SHP77 (cell line): Measurements from ENCODE around the gene MPRIP.

ENCODE experiments used
- DNase-seq, 2 experiments: peaks; one replicate each; lab custom pipeline; 2025; lab: John Stamatoyannopoulos, UW

Gene MPRIP

DNA sequence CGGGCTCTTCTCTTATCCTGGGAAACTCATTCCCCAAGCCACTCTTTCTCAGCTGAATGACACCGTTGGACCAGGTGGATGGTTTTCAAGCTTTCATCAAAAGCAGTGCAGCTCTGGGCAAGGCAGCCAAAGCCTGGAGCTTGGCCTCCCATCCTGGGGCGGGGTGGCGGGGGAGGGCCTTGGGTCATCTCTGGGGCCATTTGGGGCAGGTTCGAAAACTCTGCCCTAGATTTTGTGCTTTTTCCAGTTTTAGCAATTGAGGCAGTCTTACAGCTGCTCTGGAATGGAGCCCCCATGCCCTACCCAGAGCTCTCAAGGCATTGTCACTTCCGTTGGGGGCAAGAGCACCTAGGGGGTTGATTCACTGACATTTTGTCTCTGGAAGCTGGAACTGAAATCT is 9.1 kb downstream of the MPRIP start:
- DNase-seq = no peak

- DNase-seq = no peak
Observed at GRCh38 chr17:17051791-17052461, 9.7 kb downstream of the MPRIP start.

DNA sequence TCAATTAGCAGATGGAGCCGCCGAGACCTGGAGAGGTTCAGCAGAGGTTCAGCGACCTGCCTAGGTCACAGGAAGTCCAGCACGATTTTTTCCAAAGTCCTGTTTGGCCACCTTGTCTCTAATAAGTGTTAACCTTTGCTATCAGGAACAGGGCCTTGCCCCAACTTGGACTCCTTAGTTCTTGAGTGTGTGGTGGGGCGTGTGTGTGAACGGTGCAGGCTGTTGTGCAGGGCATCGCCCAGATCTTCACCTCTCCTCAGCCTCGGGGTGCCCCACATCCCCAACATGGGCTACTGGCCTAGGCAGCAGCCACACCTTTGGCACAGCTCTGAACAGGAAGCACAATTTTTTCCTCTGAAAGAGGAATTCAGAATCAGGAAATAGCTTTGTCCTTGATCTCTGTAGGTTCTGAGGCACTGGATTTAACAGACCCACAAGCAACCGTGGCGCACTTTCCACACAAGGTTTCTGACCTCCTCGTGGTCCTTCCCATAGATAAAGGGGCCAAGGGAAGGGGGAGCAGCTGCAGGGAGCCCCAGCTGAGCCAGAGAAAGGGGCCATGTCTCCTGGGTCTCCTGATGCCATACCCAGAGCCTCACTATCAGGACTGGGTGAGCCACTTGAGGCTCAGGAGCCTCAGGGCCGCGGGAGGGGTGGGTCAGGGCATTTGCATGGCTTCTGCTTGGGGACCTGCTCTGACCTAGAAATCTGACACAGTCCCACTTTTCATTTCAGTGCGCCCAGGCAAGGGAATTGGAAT is 10.4 kb downstream of the MPRIP start:
- no peak for DNase-seq

DNA sequence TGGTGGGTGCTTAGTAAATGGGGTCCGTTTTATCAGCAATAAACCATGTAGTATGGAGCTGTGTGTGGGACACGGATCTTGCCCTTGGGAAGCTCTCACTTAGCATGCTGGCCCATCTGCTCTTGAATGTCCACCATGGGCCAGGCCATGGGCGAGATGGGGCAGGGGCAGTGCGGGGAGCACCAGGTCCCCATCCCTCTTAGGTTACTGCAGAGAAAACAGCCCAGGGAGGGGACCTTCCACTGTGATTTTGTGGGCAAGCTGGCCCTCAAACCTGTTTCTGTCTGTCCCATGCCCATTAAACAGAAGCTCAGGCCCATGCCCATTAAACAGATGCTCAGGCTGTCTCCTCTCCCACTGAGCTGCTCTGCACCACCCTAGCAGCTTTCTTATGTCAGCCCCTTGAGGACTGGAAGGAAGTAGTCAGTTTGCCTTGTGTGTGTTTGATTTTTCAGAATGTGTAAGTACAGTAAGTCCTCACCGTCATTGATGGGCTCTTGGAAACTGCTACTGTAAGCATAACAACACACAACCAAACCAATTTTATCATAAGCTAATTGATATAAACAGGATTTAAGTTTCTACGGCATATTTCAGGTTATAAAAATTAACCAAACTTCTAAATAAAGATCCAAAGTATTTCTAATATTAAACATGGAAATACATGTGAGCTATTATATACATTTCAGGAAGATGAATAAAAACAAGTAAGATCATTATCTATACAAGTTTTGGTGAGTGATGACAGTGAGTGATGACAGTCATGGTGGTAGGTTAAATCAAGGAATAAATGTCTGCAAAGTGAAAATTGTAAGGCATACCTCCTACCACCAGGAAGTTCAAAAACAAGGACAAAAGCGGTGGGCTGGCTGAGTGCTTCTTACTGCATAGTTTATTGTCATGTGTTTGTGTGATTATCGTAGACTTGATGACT is 11.5 kb downstream of the MPRIP start:
- no peak for DNase-seq

- DNase-seq = no peak
Observed at GRCh38 chr17:17054636-17055035, 12.4 kb downstream of the MPRIP start.

GRCh38 chr17:17055286-17056155 is 13.3 kb downstream of the MPRIP start:
- DNase-seq = no peak

GRCh38 chr17:17056156-17056539 is 13.9 kb downstream of the MPRIP start:
- DNase-seq = no peak

DNA sequence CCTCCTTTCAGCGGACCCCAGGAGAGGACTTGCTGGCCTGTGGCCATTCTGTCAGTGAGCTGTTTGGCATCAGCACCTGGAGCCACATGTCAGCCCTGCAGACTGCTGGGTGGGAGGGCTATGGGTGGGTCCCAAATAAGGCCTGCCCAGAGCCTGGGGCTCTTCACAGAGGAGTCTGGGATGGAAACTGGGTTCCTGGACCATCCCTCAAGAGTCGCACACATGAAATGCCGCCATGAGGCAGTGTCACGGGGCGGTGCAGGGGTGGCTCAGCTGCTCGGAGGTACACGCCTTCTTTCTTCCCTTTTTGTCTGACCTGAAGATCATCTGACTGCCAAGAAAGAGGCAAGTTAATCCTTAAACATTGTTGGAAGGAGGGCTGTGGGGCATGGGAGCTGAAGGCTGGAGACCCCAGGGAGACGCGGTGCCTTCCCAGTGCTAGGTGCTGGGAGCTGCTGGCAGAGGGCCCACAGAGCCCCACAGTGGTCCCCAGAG is 14.8 kb downstream of the MPRIP start:
- DNase-seq = no peak

DNA sequence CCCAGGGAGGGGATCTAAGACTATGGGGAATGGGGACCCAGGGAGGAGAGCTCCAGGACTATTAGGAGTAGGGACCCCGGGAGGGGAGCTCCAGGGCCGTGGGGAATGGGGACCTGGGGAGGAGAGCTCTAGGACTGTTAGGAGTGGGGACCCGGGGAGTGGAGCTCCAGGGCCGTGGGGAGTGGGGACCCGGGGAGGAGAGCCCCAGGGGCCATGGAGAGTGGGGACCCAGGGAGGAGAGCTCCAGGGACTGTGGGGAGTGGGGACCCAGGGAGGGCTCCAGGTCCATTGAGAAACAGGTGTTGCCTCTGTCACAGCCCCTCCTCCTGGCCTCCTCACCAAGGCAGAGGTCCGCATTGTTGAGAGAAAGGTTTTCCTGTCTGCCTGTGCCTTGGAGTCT is 16.0 kb downstream of the MPRIP start:
- no peak for DNase-seq

DNA sequence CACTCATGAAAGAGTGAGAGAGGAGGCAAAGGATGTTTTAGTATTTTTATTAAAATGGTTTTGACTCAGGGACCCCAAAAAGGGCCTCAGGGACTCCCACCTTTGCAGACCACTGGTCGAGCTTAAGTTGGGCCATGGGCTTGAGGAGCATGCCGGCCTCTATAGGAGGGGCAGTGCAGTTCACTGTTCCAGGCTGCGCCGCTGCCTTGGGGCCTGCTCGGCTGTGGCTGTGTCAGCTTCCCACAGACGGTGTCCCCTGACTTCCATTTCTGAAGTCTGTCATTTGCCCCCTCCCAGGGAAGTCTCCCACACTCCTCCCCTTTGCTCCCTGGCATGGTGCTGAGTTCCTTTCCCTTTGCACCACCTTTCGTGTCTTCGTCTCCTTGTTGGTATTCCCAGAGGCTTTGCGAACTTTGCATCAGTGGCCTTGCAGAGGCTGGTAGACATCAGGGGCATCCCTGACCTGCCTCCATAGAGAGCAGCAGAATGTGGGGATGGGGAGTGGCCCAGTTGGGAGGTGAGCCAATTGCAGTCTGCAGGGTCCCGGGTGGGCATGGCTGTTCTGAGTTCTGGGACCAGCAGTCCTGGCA is 17.1 kb downstream of the MPRIP start:
- no peak for DNase-seq

DNA sequence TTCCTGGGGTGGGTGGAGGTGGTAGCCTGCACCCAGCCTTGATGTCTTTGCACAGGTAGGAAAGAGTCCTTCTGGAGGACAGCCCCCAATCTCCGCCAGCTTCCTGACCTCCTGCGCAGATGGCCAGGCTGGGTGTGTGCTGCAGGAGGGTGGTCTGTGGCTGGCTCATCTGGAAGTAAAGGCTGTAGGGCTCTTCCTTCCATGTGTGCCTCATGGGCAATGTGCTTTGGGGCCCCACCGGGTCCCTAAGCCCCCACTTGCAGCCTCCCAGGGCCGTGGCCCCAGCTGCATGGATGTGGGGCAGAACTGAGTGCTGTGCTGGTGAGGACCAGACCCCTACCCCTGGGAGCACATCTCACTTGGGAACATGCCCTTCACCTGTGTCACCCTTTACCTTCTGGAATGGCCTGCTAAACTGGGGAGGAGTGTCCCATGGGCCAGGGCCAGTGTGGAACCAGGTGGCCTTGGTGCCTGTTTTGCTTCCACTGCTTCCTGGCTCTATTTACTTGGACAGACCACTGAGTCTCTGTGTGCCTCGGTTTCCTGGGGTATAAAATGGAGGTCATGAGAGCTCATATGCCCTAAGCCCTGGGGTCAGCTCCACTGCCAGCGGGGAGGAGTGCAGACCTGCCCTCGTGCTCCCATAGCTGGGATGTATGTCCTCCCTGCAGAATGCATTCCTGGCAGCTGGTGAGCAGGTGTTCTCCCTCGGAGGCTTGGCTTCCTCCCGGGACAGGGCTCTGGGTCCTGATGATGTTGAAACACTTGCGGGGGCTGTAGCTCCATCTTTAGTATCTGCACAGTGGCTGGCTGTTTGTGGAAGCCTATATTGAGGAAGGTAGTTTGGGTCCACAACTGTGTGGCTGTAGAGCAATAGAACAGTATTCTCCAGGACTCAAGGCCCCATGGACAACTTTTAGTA is 18.0 kb downstream of the MPRIP start:
- peak; percentile 61 to 66 for DNase-seq

GRCh38 chr17:17060930-17061329 is 18.7 kb downstream of the MPRIP start:
- no peak for DNase-seq

GRCh38 chr17:17061516-17061915 is 19.3 kb downstream of the MPRIP start:
- DNase-seq = no peak

DNA sequence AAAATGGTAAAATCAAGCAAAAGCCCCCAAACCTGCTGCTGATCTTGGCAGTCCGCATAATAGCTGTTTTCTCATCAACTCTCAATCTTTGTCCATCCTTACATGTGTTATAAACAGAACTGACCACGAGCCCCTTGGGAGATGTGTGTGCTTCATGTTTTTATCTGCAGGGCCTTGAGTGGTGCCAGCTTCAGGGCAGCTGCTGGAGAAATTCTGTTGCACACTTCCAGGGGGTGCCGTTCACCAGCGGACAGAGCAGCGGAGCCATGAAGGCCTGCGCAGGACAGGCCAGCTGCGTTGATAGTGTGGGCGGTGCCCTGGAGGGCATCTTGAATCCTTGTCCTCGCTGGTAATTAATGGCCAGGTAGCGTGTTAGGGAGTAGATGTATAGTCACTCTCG is 20.1 kb downstream of the MPRIP start:
- no peak for DNase-seq

- no peak for DNase-seq
Observed at GRCh38 chr17:17062866-17063265, 20.6 kb downstream of the MPRIP start.

DNA sequence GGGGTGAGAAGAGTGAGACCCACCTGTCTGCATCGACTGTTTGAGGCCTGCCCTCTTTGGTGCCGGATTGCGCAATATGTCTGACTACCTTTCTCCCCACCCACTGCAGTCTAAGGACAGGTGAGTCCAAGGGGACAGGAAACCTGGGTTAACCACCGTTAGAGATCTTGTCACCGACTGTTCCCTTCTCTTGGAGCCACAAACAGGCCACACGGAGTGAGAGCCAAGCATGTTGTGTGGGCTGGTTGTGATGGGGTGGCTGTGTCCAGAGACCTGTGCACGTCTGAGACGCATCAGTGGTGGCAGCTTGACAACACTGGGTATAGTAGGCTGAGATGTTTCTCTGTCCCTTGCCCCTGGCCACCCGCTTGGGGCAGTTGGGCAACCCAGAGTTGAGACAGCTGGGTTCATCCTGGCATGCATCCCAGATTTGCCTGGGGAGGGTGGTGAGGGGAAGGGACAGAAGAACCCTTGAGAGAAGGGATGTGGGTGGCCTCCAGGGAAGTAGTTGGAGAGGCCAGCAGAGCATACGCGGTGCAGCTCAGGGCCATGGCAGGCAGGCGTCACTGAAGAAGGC is 21.4 kb downstream of the MPRIP start:
- peak; percentile 98 to 99 for DNase-seq

- DNase-seq = peak in 1 of 2 experiments; percentile 35
Observed at GRCh38 chr17:17064322-17064721, 22.1 kb downstream of the MPRIP start.

DNA sequence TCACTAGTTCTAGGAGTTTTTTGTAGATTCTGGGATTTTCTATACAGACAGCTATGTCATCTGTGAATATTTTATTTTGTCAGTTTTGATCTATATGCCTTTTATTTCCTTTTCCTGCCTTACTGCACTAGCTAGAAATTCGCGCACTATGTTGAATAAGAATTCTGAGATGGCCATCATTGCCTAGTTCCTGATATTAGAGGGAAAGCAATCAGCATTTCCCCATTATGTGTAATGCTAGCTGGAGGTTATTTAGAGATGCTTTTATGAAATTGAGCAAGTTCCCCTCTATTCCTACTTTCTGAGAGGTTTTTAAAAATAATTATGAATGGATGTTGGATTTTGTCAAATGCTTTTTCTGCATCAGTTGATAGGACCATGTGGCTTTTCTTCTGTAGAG is 23.8 kb downstream of the MPRIP start:
- DNase-seq = no peak

GRCh38 chr17:17067257-17067656 is 25.0 kb downstream of the MPRIP start:
- no peak for DNase-seq

DNA sequence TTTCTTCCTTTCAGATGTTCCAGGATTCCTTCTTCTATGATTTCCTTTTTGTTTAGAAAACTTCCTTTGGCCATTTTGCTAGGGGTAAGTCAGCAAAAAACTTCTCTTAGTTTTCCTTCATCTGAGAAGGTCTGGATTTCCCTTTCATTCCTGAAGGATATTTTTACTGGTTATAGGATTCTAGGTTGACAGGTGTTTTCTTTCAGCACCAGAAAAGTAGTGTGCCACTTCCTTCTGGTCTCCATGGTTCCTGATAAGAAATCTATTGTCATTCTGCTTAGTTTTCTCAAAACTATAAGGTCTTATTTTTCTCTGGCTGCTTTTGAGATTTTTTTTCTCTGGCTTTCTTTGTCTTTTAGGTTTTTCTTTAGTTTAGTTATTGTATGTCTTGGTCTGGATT is 27.6 kb downstream of the MPRIP start:
- DNase-seq = no peak
